GM19467 (cell line): ENCODE data around the gene RALGPS1.
"Not testable (repeated sequence)": the region's sequence is repeated elsewhere in the genome, so short reads cannot be mapped to it uniquely, and the experiment has no call there.

Experiments used
- ATAC-seq: cut with Tn5 transposase; IDR thresholded peaks from one replicate; pipeline ENCODE4 v1.9.1; 2021; ENCODE audit warnings: mild to moderate bottlenecking, moderate library complexity; ENCODE audit not compliant: unreplicated experiment

RALGPS1 gene

DNA sequence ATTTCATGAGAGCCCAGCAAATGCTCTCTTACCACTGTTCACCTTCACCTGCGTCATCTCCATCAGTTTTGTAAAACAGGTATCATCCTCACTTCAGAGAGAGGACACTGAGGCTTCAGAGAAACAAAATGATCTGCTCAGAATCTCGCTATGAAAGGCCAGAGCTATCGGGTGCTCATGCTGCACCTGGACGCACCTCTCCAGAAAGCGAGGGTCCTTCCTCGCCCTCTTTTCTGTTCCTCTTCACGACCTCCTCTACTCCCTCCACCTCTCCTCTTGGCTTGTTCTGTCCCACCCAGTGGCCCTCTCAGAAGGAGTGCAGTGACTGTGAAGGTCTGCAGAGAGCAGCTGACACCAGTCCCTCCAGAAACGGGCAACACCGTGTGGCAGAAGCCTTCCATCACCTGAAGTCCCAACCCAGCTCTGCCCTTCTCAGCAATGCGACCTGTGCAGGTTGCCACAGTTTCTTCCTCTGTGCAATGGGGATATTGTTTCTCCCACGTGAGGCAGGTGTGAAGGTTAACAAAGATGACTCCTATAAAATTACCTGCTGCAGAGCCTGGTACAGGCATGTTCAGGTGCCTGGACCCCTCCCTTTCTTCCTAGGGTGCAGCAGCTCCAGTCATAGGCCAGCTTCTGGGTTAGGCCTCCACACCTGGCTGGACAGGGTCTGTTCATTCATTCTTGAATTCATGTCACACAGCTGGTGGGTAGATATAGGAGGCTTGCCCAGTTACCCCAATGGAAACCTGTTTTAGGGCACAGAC is 253.2 kb downstream of the RALGPS1 start:
- no peak for ATAC-seq

DNA sequence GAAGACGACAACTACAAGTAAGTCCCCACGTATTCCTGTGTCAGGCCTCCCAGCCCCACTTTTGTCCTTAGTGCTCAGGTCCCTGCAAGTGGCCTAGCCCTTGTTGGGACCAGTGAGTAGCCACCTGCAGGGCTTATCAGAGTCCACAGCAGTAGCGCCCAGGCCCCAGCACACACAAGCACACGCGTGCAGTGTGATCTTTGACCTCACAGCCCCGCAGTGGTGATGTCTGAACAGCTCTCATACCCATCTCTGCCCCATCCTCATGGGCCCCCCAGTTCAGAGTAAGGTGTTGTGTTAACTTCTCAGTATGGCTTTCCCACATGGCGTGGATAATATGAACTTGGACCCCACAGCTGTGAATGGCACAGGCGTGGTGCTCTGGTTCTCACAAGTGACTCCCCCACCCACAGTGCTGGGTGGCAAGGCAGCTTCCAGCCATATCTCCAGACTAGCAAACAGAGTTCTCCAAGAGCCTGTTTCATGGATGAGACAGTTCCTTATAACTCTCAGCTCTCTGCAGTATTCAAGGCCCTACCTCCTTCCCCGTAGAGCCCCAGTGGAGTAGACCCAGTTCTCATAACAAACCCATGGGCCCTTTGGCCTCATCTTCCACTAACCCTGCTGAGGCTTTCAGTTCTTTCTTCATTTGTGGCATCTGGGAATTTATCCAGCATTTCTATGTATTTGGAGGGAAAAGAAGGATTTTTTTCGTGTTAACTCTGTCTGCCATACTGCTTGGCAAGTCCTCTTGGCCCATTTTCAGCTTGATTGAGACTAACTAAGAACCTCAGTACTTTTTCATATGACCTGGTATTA is 254.4 kb downstream of the RALGPS1 start:
- no peak for ATAC-seq

DNA sequence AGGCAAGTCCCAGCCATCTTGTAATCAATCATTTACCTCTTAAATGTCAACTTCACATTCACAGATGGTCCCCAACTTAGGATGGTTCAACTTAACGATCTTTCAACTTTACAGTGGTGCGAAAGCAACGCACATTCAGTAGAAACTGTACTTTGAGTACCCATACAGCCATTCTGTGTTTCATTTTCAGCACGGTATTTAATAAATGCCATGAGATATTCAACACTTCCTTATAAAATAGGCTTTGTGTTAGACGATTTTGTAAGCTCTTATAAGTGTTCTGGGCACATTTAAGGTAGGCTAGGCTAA is 254.9 kb downstream of the RALGPS1 start:
- ATAC-seq = no peak

DNA sequence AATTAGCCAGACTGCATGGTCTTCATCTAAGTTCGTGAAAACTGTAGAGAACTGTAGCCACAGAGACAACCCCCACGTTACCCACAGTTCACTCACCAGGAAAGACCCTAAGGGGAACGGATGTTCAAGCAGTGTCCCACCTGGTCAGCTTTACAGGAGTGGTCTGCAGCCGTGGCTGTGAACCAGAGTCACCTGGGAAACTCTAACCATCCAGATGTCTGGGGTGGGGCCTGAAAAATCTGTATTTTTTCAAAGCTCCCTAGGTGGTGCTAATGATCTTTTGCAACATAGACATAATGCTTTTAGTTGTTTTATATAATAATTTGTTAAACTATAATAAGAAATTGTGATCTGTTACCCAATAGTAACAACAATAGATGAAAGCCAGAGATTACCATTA is 255.5 kb downstream of the RALGPS1 start:
- ATAC-seq = no peak

DNA sequence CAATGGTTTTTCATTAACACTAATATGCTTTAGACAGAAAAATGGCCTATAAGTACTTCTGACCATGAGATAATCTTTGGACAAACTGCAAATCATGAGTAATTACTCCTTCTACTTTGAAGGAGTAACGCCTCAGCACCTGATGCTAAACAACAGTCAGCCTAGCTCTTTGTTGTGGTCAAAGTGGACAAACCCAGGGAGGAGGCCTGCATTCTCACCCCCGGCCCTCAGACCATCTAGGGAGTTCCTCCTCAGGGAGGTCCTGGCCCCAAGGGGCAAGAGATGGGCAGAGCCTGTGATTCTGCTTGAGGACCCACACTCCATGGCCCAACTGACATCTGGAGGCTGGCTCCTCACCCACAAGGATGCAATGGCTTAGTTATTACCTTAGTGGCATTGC is 256.1 kb downstream of the RALGPS1 start:
- ATAC-seq = no peak

DNA sequence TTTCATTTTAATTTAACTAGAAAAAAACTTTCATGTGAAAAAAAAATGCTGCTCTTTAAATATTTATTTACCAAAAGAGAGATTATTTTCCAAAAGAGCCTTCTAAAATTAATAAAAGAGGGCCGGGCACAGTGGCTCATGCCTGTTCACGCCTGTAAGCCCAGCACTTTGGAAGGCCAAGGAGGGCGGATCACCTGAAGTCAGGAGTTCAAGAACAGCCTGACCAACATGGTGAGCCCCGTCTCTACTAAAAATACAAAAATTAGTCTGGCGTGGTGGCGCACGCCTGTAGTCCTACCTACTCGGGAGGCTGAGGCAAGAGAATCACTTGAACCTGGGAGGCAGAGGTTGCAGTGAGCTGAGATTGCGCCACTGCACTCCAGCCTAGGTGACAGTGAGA is 256.8 kb downstream of the RALGPS1 start:
- ATAC-seq = not testable (repeated sequence)

DNA sequence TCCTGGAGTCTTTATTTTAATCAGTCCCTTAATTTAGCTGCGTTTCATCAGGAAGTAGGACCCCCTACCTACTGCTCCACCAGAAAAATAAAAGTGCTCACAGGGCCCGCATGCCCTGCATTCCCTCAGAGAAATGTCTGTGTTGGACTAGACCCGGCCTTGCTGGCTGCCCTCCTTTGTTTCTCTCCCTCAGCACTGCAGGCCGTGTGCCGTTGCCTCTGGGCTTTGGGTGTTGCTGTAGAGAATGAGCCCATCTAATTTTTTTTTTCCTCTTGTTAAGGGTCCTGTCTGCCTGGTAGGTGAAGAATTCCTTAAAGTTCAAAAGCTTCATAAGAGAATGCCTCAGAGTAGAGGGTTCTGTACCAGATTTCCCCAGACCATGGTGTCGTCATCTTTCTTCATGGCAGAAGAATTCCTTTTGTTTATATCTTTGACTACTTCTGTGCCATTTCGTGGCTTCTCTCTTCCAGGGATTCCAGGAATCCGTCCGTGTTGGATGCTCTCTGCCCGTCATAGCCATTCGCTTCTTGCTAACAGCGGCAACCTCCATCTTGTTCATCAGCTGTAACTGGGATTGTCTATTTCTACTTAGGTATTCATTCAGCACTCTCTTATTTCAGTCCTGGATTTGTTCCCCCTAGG is 257.6 kb downstream of the RALGPS1 start:
- ATAC-seq = no peak

DNA sequence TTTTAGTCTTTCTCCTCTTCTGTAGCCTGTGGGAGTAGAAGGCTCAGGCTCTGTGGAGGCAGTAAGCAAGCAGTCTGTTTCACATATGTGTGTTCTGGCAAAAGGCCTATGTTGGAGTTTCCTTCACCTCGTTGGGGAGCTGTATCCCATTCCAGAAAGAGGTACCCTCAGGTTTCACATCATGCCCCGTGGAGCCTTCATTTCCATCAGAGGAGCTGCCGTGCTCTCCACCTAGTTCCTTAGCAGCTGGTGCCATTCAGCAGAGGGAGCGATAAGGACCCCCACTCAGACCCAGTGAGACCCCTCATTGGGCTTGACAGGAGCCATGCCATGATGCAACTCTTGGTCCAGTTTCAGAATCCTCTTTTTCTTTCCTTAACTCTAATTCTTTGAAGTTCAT is 258.5 kb downstream of the RALGPS1 start:
- ATAC-seq = no peak

DNA sequence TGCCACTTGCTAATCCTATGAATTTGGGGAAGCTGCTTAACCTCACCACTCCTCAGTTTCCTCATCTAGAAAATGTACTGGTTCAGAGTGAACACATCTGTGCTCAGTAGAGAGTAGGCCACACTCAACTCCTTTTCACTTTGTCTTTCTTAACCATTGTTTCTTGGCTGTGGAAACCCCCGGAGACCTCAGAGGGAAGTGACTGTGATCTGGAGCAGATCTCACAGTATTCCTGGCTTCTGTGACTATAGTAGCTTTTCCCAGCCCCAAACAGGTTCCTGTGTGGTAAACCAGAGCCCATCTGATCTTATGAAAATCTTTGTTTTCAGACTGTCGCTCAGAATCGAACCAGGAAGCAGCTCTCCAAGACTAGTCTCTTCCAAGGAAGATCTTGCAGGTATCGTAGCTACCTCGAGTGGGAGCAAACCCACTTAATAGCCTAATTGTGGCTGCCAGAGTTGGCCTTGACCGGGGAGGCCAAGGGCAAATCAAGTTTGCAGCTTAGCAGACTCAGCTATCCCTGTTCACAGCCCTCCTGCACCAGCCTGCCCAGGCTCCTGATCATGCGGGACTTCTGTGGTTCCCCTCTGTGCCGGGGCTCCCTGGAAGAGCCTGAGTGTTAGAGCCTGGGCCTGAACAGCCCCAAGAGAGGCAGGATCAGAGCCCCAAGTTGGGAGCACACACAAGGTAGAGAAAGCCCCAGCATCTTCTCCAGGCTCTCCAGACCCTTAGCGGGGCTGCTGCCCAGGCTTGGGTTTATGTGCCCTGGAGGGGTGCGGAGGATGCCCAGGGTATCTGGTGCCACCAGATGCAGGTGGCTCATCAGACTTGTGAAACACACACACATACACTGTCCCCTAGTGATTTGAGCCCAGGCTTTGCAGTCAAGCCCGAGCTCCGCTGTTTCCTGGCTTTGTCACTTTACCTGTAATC is 260.1 kb downstream of the RALGPS1 start:
- ATAC-seq = no peak

DNA sequence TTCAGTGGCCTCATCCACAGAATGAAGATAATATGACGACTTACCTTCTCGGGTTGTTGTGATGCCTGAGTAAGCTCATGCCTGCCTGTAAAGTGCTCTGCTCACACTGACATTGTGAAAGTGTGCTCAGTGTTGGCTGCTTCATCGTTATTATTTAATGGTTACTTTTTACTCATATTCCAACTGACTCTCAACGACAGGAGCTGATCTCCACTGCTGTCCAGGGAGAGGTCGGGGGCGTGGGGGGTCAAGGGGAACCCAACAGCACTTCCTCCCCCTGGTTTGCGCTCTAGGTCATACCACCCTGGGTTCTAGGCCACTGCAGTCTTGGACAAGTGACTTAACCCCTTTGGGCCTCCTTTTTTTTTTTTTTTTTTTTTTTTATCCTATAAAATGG is 260.7 kb downstream of the RALGPS1 start:
- ATAC-seq = no peak

DNA sequence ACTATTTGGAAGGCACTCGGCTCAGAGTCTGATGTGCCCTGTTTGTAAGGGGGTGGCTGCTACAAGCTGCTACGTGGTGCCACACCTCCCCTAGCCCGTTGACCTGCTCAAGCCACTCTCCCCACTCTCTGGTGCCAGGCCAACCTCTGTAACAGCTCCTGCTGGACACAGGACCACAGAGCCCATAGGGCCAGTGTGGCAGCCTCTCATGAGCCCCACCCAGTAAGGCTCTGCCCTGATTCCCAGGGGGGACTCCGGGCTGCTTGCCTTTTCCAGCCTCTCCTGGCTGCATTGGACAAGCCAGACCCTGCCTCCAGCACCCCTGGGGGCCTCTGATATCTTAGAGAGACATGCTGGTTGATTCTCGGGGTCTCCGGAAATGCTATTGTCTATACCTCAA is 261.2 kb downstream of the RALGPS1 start:
- ATAC-seq = no peak

DNA sequence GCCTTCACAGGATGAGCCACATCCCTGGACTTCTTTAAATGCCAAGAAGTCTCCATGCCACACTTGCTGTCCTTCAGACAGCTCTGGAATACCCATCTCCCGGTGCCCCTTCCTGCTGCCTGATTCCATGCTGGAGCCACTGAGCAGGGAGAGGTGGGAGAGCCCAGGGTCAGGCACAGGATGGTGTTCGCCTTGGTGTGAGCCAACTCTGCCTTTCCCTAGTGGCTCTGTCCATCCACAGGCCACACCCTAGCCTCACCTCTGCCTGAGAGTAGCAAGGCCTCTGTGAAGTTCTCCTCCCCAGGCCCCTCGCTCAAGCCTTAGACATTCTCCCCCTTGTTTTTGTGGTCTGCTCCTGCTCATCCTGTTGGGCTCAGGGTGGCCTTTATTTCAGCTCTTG is 262.0 kb downstream of the RALGPS1 start:
- ATAC-seq = no peak

DNA sequence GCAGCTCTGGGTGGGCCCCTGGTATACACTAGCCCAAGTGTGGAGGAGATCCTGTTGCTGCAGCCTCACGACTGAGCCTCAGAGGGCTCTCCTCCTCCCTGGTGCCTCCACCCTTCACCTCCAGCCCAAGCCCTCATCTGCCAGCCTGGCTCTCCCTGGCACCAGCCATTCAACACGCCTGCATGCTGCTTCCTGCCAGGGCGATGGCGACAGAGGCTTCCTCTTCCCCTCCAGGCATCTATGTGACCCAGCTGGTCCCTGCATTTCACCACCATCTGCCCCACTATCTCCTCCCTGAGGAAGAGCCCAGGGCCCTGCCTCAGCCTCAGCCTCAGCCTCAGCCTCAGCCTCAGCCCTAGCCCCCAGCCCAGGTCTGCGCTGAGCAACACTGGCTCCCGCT is 262.6 kb downstream of the RALGPS1 start:
- ATAC-seq = no peak

DNA sequence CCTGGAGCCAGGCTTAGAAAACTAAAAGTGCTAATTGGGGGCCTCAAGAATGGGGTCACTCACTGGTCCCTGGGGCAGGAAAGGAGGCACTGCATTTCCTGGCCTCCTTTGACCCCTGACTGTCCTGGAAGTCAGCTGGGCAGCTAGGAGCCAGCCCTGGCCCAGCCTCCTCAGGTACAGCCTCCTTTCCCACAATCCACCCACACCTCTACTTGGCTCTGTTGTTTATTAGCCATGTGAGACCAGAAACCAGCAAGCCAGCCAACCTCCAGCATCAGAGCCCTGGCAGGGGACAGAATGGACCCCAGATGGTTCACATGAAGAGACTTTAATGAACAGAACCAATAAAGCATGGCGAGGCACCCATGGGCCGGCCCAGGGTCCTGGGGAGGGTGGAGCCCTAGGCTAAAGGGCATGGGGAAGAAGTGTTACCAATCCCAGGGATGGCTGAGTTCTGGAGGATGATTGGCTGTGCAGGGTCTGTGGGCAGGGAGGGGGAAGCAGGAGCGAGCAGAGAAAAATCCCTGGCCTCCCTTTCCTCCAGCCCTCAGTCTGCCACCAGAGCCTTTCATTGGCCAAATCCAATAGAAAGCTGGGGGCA is 263.2 kb downstream of the RALGPS1 start:
- ATAC-seq = no peak

DNA sequence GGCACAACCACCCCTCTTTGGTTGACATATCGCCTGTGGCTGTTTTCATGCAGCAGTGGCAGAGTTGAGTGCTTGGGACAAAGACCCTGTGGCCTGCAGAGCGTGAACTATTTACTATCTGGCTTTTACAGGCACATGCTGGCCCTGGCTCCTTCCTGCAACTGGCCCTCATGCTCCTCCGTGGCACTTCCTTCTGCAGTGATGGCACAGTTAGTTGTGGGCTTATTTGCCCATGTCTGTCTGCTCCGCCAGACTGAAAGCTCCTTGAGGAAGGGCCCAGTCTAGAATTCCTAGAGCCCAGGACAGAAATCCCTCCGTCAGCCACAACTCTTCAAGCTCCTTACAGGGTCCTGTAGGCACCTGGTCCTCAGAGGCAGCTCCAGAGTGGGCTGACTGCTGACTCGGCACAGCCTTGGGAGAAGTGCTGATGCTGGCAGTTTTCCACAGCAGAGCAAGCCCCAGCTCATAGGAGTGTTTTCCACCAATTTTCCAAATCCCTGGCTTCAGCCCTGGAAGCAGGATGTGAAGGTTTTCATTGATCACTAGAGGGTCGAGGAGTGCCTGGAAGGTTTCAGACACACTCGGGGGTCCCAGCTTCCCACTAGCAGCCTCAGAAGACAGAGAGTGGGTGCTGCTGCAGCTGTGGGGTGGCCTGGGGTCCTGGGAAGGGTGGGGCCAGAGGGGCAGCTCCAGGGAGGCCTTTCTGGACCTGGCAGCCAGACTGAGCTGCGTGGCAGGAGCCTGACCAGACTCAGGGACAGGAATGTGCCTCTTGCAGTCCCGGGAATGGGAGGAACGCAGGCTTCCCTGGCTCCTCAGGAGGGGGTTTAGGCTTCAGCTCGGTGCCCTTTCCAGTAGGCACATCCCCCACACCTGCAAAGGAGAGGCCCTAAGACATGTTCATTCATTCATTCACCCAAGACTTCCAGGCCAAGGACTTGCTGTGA is 264.4 kb downstream of the RALGPS1 start:
- no peak for ATAC-seq

DNA sequence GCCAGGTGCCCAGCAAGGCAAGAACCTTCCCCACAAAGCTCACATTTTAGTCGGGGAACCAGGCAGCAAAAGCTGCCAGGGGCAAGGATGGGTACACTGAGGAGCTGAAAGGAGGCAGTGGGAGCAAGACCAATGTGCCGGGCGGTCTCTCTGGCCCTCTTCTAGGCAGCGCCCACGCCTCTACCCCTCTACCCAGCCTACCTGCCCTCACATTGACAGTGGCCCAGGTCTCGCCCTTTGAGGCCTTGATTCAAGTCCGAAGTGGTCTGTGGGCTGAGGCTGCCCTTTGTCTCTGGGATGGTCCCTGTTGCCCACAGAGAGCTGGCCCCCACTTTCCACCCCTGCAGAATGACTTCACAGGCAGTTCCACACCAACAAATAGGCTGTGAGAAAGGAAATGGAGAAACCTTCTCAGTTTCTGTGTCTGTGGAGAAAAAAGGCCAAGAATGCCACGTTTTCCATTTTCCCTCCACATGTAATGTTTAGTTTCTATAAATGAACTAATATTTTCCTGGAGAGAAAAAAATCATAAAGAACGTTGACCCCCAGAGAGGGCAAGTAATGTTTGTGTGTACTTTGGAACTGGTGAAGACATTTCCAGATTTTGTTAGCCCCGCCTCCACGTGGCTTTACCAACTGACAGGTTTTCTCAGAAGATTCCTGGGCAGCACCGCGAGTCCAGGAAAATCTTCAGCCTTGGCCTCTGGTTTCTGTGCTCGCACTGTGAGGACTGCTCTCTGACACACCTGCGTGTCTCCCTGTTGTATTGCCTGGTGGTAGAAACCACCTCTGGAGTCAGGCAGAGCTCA is 265.3 kb downstream of the RALGPS1 start:
- no peak for ATAC-seq

DNA sequence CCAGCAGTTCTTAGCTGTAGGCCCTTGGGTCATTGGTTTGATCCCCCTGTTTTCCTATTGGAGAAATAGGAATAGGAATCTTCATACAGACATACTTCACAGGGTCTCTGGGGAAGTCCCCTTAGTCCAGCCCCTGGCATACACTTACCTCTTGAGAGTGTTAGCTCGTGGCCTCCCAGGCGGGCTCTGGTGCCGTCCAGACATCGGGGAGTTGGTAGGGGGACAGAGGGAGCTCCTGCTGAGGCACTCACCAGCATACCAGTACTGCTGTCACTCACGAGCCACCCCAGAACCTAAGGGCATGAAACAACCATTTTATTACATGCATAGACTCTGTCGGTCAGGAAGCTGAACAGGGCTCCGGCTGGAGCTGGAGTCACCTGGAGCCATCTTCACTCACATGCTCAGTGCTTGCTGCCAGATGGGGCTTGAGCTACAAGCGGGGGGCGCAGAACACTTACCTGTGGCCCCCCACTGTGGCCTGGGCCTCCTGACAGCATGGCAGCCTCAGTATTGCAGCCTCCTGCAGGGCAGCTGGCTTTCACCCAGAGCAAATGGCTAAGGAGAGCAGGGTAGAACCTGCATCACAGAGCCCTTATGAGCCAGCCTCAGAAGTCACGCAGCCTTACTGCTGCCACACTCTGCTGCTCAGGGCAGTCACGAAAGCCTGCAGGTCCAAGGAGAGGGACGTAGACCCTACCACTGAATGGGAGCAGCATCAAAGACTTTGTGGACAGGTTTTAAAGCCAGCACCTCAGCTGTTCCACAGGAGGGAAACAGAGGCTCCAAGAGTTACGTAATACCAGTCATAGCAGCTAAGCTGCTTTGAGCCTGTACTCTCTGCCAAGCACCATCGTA is 266.1 kb downstream of the RALGPS1 start:
- no peak for ATAC-seq

DNA sequence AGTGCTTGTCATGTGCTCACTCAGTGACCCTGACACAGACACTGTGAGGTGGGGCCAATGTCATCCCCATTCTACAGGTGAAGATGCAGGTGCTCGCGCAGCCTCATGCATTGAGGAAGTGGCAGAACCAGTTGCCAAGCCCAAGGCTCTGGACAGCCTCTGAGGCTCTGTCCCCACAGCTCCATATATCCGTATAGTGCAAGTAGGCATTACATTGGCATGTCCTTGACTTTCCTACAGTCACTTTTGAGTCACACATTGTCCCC is 266.7 kb downstream of the RALGPS1 start:
- ATAC-seq = no peak
